Lower leg skin (tissue), 4 donors: ENCODE measurements around the gene ACACA. TPM values are rescaled to one million over a fixed set of nuclear protein-coding genes. Genes with fewer than 3 reads are reported as not detected.

Experiments used
- DNase-seq, 2 donors: peaks; one replicate each; pipeline ENCODE4 v3.0.0-alpha.2; 2019; ENCODE audit warnings: low spot score in 2 of 2
- H3K4me3 ChIP-seq: fragments of 200-600 bp; sonication (generic); 2 replicates; pipeline ENCODE4 v1.5.1; 2017; ENCODE audit warnings: mild to moderate bottlenecking, low read depth; ENCODE audit not compliant: poor library complexity, severe bottlenecking
- POLR2A ChIP-seq, 2 donors: fragments of 450-650 bp; IDR thresholded peaks; one replicate each; pipeline ENCODE4 v1.6.1; 2016 to 2017; ENCODE audit warnings: antibody characterized with exemption in 2 of 2, mild to moderate bottlenecking in 1 of 2, moderate library complexity in 1 of 2
- WGBS, 2 donors: methylation state at CpG; one replicate each; pipeline ENCODE4 v1.1.5; 2018; 5-methylcytosine and 5-hydroxymethylcytosine counted together
- intact Hi-C: fragments of 100-400 bp; cut with DNase I; formaldehyde crosslinking; loops from one replicate; pipeline ENCODE4 v1.15.0; 2023; ENCODE audit warnings: low total_unique reads
- total RNA-seq, 4 donors: library from RNA; depleted of rRNA; stranded (reverse); fragments of >200 nt; gene quantifications; one replicate each; pipeline ENCODE4 v1.1.0, GENCODE V29; 2016
- TF ChIP-seq, protein P1 (sequence below), 3 donors: fragments of 450-650 bp; IDR thresholded peaks; one replicate each; pipeline ENCODE4 v1.5.1; 2016; ENCODE audit warnings: antibody characterized with exemption in 3 of 3, mild to moderate bottlenecking in 3 of 3, moderate library complexity in 2 of 3

ACACA gene
- total RNA-seq, 4 donors from 2014 or later = 24.2 to 35.7 (median 31.0) TPM

DNA sequence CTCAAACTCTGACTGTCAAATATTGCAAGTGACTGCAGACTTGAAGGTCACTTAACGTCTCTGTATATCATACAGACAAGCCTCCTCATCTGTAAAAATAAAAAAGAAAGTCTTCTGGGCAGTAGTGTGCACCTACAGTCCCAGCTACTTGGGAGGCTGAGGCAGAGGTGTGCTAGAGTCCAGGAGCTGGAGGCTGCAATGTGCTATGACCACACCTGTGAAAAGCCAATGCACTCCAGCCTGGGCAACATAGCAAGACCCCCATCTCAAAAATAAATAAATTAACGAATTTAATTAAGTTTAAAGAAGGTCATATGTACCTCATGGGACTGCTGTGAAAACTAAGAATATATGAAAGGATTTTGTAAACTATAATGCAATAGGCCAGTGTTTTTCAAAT lies 65.8 kb downstream of the ACACA start:
- DNase-seq = peak in 1 of 2 donors; percentile 3
- WGBS, 2 donors = 87 to 90% methylated on average over 2 of the region's 2 CpGs
- intact Hi-C loops = no loop called here
- no peak overlapping the region for H3K4me3 ChIP-seq
- TF ChIP-seq, protein P1, sequence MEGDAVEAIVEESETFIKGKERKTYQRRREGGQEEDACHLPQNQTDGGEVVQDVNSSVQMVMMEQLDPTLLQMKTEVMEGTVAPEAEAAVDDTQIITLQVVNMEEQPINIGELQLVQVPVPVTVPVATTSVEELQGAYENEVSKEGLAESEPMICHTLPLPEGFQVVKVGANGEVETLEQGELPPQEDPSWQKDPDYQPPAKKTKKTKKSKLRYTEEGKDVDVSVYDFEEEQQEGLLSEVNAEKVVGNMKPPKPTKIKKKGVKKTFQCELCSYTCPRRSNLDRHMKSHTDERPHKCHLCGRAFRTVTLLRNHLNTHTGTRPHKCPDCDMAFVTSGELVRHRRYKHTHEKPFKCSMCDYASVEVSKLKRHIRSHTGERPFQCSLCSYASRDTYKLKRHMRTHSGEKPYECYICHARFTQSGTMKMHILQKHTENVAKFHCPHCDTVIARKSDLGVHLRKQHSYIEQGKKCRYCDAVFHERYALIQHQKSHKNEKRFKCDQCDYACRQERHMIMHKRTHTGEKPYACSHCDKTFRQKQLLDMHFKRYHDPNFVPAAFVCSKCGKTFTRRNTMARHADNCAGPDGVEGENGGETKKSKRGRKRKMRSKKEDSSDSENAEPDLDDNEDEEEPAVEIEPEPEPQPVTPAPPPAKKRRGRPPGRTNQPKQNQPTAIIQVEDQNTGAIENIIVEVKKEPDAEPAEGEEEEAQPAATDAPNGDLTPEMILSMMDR (IDR thresholded peaks at IDR 0.05) = no peak
- no peak for TF ChIP-seq POLR2A (IDR thresholded peaks at IDR 0.05)

DNA sequence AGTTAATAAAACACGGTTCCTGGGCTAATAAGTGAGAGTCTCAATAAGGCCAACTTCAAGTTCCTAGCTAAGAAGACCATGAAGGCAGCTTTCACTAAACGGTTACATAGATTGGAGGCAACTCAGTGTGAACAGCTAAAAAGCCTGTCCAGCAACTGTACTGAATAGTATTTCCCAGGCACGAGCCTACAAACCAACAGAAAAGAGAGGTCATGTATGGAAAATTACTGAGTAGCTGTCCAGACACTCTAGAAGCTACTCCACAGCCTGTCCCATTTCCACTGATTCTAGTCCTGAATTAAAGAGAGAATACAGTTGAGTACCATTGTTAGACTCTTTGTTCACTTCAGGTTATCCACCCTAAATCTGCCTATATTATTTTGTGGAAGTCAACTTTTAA lies 67.3 kb downstream of the ACACA start:
- intact Hi-C loops = no loop called here
- DNase-seq = no peak
- TF ChIP-seq POLR2A (IDR thresholded peaks at IDR 0.05) = no peak
- TF ChIP-seq, protein P1 (IDR thresholded peaks at IDR 0.05) = no peak
- H3K4me3 ChIP-seq = no peak overlapping the region
- 77 to 92% methylated on average over 3 of the region's 3 CpGs for WGBS, 2 donors

DNA sequence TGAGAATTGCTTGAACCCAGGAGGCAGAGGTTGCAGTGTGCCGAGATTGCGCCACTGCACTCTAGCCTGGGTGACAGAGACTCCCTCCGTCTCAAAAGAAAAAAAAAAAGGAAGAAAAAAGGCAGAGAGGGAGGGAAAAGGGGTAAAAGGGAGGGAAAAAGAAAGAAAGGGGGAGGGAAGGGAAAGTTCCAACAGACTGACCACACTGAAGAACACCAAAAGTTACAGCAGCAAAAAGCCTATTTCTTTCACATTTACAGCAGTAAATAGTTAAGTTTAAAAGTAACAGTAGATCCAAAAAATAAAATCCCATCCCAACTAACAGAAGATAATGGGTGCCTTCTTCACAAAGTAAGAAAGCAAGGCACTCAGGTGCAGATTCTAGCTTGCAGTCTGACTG lies 67.8 kb downstream of the ACACA start:
- 90 to 96% methylated on average over 3 of the region's 3 CpGs for WGBS, 2 donors
- no peak for TF ChIP-seq POLR2A (IDR thresholded peaks at IDR 0.05)
- TF ChIP-seq, protein P1 (IDR thresholded peaks at IDR 0.05) = no peak
- intact Hi-C loops = no loop called here
- DNase-seq = no peak
- no peak overlapping the region for H3K4me3 ChIP-seq

DNA sequence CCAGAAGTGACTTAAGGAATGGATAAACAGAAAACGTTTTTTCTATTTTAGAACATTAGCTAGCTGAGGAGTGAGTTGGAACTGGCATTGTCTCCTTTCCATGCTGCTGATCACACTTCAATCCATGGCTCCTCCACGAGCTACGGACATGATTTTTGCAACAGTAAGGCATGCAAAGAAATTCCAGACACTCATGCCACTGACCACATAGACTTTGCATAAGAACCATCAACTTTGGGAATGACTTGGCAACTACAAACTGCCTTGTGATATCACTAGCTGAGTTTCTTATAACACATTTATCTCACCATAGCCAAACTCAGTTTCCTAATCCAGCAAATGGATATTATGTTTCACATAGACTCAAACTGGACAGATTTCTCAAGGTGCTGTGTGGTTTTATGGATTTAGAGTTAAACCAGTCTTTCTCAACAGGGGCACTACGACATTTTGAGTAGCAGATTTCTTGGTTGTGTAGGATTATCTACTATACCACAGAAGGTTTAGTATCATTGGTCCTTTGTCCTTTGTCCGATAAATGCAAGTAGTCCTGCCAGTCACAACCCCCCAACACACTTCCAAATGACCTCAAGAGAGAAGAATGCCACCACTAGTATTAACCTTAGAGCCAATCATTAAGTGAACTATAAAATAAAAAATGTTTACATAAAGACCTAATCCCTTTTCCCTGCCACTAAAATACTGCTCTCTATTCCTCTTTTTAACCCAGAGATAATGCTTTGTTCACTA lies 79.1 kb downstream of the ACACA start:
- H3K4me3 ChIP-seq = no peak overlapping the region
- WGBS, 2 donors = 84 to 88% methylated on average over 5 of the region's 5 CpGs
- intact Hi-C loops = no loop called here
- no peak for DNase-seq
- TF ChIP-seq POLR2A (IDR thresholded peaks at IDR 0.05) = no peak
- TF ChIP-seq, protein P1 (IDR thresholded peaks at IDR 0.05) = no peak

DNA sequence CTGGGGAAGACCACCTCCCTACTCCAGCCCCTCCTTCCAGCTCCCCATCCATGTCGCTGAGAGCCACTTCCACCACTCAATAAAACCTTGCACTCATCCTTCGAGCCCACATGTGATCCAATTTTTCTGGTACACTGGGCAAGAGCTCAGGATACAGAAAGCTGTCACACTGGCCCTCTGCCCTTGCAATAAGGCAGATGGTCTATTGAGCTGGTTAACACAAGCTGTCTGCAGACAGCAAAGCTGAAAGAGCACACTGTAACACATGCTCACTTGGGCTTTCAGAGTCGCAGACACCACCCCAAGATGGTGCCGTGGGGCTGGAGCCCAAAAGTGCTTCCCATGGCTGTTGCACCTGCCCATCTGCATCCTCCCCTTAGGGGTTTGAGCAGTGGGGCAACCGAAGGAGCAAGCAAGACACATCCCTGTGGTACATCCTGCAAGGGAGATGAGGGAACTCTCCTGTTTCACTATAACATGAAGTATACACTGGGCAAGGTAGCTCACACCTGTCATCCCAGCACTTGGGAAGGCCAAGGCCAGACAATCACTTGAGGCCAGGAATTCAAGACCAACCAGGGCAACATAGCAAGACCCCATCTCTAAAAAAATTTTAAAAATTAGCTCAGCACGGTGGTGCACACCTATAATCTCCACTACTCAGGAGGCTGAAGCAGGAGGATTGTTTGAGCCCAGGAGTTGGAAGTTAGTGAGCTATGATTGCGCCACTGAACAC lies 83.6 kb downstream of the ACACA start:
- H3K4me3 ChIP-seq = no peak overlapping the region
- TF ChIP-seq, protein P1 (IDR thresholded peaks at IDR 0.05) = no peak
- no peak for TF ChIP-seq POLR2A (IDR thresholded peaks at IDR 0.05)
- intact Hi-C loops = no loop called here
- DNase-seq = no peak
- WGBS, 2 donors = 90 to 91% methylated on average over 7 of the region's 7 CpGs
